HEK293 (cell line): ENCODE measurements around the gene RPS26.
A peak's percentile ranks its signal among the peaks of the same experiment; 100 is the strongest.

Experiments used
- CTCF ChIA-PET: fragments of 350-600 bp; formaldehyde crosslinking; extraction: SDS; loops from one replicate; lab custom pipeline; 2021; ENCODE audit warnings: antibody characterized with exemption; lab: Yijun Ruan, JAX
- POLR2A ChIA-PET: fragments of 300-600 bp; formaldehyde crosslinking; extraction: SDS; loops from one replicate; lab custom pipeline; 2020; ENCODE audit warnings: antibody characterized with exemption, inconsistent platforms; lab: Yijun Ruan, JAX
- H3K27ac ChIP-seq: fragments of 200-500 bp; sonication (Bioruptor generic); 2 replicates; pipeline ENCODE4 v1.5.1; 2014; ENCODE audit warnings: low read depth, low read length, control low read depth, inconsistent platforms; ENCODE audit errors: extremely low read depth
- H3K36me3 ChIP-seq, 2 experiments: fragments of 200-500 bp in 1 of 2; sonication (Bioruptor generic) in 1 of 2; 1 replicate in 1 of 2; 2 replicates in 1 of 2; pipeline ENCODE4 v1.5.1; 2014 to 2017; ENCODE audit warnings: inconsistent platforms in 2 of 2, low read length in 2 of 2; ENCODE audit not compliant: control insufficient read depth in 2 of 2, insufficient read depth in 1 of 2
- H3K4me1 ChIP-seq: fragments of 200-500 bp; sonication (Bioruptor generic); 2 replicates; pipeline ENCODE4 v1.5.1; 2014; ENCODE audit warnings: mild to moderate bottlenecking, low read length, inconsistent platforms; ENCODE audit not compliant: control insufficient read depth, insufficient read depth
- H3K4me3 ChIP-seq: 2 replicates; pipeline ENCODE4 v1.5.1; 2011; ENCODE audit warnings: low read depth, mild to moderate bottlenecking, control low read depth, low read length, moderate library complexity
- H3K9me3 ChIP-seq: fragments of 200-500 bp; sonication (Bioruptor generic); 2 replicates; pipeline ENCODE4 v1.5.1; 2014; ENCODE audit warnings: low read depth, low read length, inconsistent platforms; ENCODE audit not compliant: control insufficient read depth, insufficient read depth
- ELK4 ChIP-seq: IDR thresholded peaks from 2 replicates; pipeline ENCODE4 v1.6.1; 2011; ENCODE audit warnings: mild to moderate bottlenecking, low read depth, low read length, borderline replicate concordance
- PRDM4 ChIP-seq: fragments of 450-650 bp; formaldehyde crosslinking; IDR thresholded peaks from 2 replicates; pipeline ENCODE4 v1.5.1; 2017; ENCODE audit warnings: missing biosample characterization, missing genetic modification characterization
- REST ChIP-seq: fragments of 450-650 bp; formaldehyde crosslinking; IDR thresholded peaks from 2 replicates; pipeline ENCODE4 v1.5.1; 2016; ENCODE audit warnings: missing biosample characterization, missing genetic modification characterization
- YY2 ChIP-seq: fragments of 450-650 bp; formaldehyde crosslinking; IDR thresholded peaks from 2 replicates; pipeline ENCODE4 v1.5.1; 2016; ENCODE audit warnings: missing biosample characterization, missing genetic modification characterization
- ZNF112 ChIP-seq: fragments of 450-650 bp; formaldehyde crosslinking; IDR thresholded peaks from 2 replicates; pipeline ENCODE4 v1.5.0; 2017; ENCODE audit warnings: missing biosample characterization, missing genetic modification characterization
- ZNF146 ChIP-seq: fragments of 450-650 bp; formaldehyde crosslinking; IDR thresholded peaks from 2 replicates; pipeline ENCODE4 v1.5.1; 2016; ENCODE audit warnings: missing biosample characterization, missing genetic modification characterization
- ZNF155 ChIP-seq: fragments of 450-650 bp; formaldehyde crosslinking; IDR thresholded peaks from 2 replicates; pipeline ENCODE4 v1.5.1; 2016; ENCODE audit warnings: missing biosample characterization, missing genetic modification characterization
- ZNF175 ChIP-seq: fragments of 450-650 bp; formaldehyde crosslinking; IDR thresholded peaks from 2 replicates; pipeline ENCODE4 v1.5.1; 2016; ENCODE audit warnings: missing biosample characterization, missing genetic modification characterization
- ZNF2 ChIP-seq: fragments of 450-650 bp; formaldehyde crosslinking; IDR thresholded peaks from 2 replicates; pipeline ENCODE4 v1.5.1; 2016; ENCODE audit warnings: missing biosample characterization, missing genetic modification characterization
- ZNF214 ChIP-seq: fragments of 450-650 bp; formaldehyde crosslinking; IDR thresholded peaks from 2 replicates; pipeline ENCODE4 v1.5.1; 2017; ENCODE audit warnings: missing biosample characterization, mild to moderate bottlenecking, missing genetic modification characterization, borderline replicate concordance
- ZNF473 ChIP-seq: fragments of 450-650 bp; formaldehyde crosslinking; IDR thresholded peaks from 2 replicates; pipeline ENCODE4 v1.5.1; 2017; ENCODE audit warnings: missing biosample characterization, missing genetic modification characterization
- ZNF529 ChIP-seq: fragments of 450-650 bp; formaldehyde crosslinking; IDR thresholded peaks from 2 replicates; pipeline ENCODE4 v1.5.1; 2017; ENCODE audit warnings: missing genetic modification characterization, missing biosample characterization; ENCODE audit not compliant: insufficient replicate concordance
- ZNF654 ChIP-seq: fragments of 450-650 bp; formaldehyde crosslinking; IDR thresholded peaks from 2 replicates; pipeline ENCODE4 v1.5.1; 2016; ENCODE audit warnings: low read depth, missing biosample characterization, missing genetic modification characterization
- ZNF701 ChIP-seq: fragments of 450-650 bp; formaldehyde crosslinking; IDR thresholded peaks from 2 replicates; pipeline ENCODE4 v1.5.1; 2016; ENCODE audit warnings: missing biosample characterization, missing genetic modification characterization
- TF ChIP-seq, protein P1 (sequence below): fragments of 450-650 bp; formaldehyde crosslinking; IDR thresholded peaks from 2 replicates; pipeline ENCODE4 v1.5.1; 2016; ENCODE audit warnings: missing biosample characterization, missing genetic modification characterization
- TF ChIP-seq, protein P2 (sequence below): fragments of 450-650 bp; IDR thresholded peaks from 2 replicates; pipeline ENCODE4 v1.5.1; 2018; ENCODE audit warnings: missing biosample characterization, mild to moderate bottlenecking, missing genetic modification characterization

The RPS26 gene

DNA sequence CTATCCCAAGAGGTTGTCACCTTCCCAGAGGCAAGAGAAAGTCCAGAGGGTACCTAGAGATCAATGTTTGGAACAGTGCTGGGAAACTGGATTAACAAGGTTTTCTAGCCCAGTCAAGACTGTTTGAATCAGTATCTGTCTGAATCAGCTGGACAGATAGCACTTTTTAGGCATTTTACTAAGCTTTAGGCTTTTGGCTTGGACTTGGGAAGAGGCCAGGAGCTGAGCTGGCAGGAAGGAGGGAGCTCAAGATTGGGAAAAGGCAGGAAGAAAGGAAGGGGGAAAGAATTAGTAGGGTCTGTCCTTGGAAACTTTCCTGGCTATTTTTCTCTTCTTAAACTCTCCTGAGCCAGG is 12.6 kb upstream of the RPS26 start:
- ChIA-PET CTCF (interaction anchor here (0.6 to 3.9 kb wide), 23 partner anchors 10 to 291 kb away, joined by 3 to 33 read pairs (median 4); partner anchors contain the start of genes DGKA and SUOX), POLR2A (no interaction called here)
- no peak overlapping the region for H3K27ac ChIP-seq
- no peaks in the 10 kb centered on the region for H3K4me1 ChIP-seq
- H3K9me3 ChIP-seq: no peaks in the 10 kb centered on the region
- no peak for TF ChIP-seq YY2 (tag by site-specific recombination)
- TF ChIP-seq ELK4: no peak
- TF ChIP-seq, protein P1, sequence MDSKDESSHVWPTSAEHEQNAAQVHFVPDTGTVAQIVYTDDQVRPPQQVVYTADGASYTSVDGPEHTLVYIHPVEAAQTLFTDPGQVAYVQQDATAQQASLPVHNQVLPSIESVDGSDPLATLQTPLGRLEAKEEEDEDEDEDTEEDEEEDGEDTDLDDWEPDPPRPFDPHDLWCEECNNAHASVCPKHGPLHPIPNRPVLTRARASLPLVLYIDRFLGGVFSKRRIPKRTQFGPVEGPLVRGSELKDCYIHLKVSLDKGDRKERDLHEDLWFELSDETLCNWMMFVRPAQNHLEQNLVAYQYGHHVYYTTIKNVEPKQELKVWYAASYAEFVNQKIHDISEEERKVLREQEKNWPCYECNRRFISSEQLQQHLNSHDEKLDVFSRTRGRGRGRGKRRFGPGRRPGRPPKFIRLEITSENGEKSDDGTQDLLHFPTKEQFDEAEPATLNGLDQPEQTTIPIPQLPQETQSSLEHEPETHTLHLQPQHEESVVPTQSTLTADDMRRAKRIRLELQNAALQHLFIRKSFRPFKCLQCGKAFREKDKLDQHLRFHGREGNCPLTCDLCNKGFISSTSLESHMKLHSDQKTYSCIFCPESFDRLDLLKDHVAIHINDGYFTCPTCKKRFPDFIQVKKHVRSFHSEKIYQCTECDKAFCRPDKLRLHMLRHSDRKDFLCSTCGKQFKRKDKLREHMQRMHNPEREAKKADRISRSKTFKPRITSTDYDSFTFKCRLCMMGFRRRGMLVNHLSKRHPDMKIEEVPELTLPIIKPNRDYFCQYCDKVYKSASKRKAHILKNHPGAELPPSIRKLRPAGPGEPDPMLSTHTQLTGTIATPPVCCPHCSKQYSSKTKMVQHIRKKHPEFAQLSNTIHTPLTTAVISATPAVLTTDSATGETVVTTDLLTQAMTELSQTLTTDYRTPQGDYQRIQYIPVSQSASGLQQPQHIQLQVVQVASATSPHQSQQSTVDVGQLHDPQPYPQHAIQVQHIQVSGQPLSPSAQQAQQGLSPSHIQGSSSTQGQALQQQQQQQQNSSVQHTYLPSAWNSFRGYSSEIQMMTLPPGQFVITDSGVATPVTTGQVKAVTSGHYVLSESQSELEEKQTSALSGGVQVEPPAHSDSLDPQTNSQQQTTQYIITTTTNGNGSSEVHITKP: no peak
- TF ChIP-seq ZNF654: no peak
- no peak for TF ChIP-seq ZNF214
- peaks cover 0 to 35% of the 10 kb centered on the region in 2 experiments; a peak in 2 of 3 replicates for H3K36me3 ChIP-seq
- H3K4me3 ChIP-seq: no peak overlapping the region

DNA sequence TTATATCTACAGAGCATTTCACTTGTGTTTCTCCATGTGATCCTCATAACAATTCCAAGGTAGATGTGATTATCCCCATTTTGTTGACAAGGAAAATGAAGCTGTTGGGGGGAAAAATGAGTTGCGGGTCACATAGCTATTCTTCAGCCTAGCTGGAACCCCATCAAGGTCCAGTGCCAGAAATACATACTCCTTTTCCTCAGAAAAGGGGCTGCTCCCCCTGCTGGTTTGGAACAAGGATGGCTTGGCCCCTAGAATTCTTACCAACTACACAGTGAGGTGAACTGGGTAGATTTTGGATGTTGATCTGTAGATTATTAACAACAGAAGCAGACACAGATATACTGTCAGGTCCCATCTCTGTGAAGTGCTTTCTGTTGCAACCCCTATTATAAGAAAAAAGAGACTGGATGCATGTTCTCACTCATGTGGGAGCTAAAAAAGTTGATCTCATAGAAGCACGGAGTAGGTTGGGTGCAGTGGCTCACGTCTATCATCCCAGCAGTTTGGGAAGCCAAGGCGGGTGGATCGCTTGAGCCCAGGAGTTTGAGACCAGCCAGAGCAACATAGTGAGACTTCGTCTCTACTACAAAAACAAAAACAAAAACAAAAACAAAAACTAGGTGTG is 11.9 kb upstream of the RPS26 start:
- Histone ChIP-seq H3K9me3 (no peaks in the 10 kb centered on the region), H3K4me1 (no peaks in the 10 kb centered on the region), H3K36me3 (peaks cover 0 to 36% of the 10 kb centered on the region in 2 experiments; a peak in 2 of 3 replicates), H3K4me3 (no peak overlapping the region), H3K27ac (no peak overlapping the region)
- CTCF ChIA-PET: interaction anchor here (0.6 to 3.9 kb wide), 28 partner anchors 10 to 300 kb away, joined by 3 to 33 read pairs (median 4); partner anchors contain the start of genes CD63, DGKA, DNAJC14 and SUOX
- TF ChIP-seq PRDM4: no peak
- TF ChIP-seq REST (tag by site-specific recombination): no peak
- TF ChIP-seq ZNF654: peak; percentile 31
- POLR2A ChIA-PET: interaction anchor here (0.6 kb wide), 1 partner anchor 25 kb away, joined by 5 read pairs; no protein-coding TSS in a partner anchor

DNA sequence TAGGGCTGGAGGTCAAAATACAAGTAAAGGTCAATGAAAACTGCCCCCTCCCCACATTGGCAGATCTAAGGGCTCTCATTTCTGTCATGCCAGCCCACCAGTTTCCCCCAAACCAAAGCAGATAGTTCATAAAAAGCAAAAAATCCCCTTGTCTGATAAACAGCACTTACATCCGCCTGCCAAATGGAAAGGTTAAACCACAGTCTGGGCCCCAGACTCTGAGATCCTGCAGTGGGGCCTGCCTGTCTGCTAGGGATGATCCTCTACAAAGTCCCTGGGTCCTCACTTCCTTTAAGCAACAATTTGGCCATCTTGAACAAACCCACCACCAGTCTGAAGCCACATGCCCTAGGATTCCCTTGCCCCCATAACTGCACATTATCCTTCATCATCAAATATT is 9.7 kb upstream of the RPS26 start:
- H3K9me3 ChIP-seq: no peaks in the 10 kb centered on the region
- peaks cover 0 to 38% of the 10 kb centered on the region in 2 experiments; a peak in 2 of 3 replicates for H3K36me3 ChIP-seq
- no peak for TF ChIP-seq ZNF529 (tag by site-specific recombination)
- TF ChIP-seq, protein P2, sequence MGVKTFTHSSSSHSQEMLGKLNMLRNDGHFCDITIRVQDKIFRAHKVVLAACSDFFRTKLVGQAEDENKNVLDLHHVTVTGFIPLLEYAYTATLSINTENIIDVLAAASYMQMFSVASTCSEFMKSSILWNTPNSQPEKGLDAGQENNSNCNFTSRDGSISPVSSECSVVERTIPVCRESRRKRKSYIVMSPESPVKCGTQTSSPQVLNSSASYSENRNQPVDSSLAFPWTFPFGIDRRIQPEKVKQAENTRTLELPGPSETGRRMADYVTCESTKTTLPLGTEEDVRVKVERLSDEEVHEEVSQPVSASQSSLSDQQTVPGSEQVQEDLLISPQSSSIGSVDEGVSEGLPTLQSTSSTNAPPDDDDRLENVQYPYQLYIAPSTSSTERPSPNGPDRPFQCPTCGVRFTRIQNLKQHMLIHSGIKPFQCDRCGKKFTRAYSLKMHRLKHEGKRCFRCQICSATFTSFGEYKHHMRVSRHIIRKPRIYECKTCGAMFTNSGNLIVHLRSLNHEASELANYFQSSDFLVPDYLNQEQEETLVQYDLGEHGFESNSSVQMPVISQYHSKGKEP: no peak
- TF ChIP-seq ZNF473 (tag by site-specific recombination): no peak
- TF ChIP-seq ZNF146 (tag by site-specific recombination): no peak
- no peak for TF ChIP-seq ZNF175 (tag by site-specific recombination)
- TF ChIP-seq ZNF701 (tag by site-specific recombination): no peak
- no peak for TF ChIP-seq ZNF155
- TF ChIP-seq ZNF2: no peak
- TF ChIP-seq ZNF112 (tag by site-specific recombination): no peak
- TF ChIP-seq, all 188 proteins: peak for 0
- H3K4me3 ChIP-seq: no peak overlapping the region
- POLR2A ChIA-PET: interaction anchor here (0.5 kb wide), 1 partner anchor 25 kb away, joined by 4 read pairs; no protein-coding TSS in a partner anchor
- no peak overlapping the region for H3K27ac ChIP-seq
- CTCF ChIA-PET: interaction anchor here (1.2 kb wide), 1 partner anchor 35 kb away, joined by 3 read pairs; the partner anchor contains the start of gene SUOX
- no peaks in the 10 kb centered on the region for H3K4me1 ChIP-seq
